OCI-LY3 (cell line): ENCODE measurements around the gene CLRN2.

Experiments used
- EZH2phosphoT487 ChIP-seq: fragments of 200-600 bp; shearing (Covaris generic); IDR thresholded peaks from 2 replicates; pipeline ENCODE4 v1.6.1; 2018; ENCODE audit warnings: antibody characterized with exemption, mixed run types, low read depth
- TF ChIP-seq, protein P1 (sequence below): fragments of 200-600, 300-600 bp; sonication (generic); IDR thresholded peaks from 2 replicates; pipeline ENCODE4 v1.5.1; 2014; ENCODE audit warnings: antibody characterized with exemption, low read length, low read depth

- TF ChIP-seq, protein P1, sequence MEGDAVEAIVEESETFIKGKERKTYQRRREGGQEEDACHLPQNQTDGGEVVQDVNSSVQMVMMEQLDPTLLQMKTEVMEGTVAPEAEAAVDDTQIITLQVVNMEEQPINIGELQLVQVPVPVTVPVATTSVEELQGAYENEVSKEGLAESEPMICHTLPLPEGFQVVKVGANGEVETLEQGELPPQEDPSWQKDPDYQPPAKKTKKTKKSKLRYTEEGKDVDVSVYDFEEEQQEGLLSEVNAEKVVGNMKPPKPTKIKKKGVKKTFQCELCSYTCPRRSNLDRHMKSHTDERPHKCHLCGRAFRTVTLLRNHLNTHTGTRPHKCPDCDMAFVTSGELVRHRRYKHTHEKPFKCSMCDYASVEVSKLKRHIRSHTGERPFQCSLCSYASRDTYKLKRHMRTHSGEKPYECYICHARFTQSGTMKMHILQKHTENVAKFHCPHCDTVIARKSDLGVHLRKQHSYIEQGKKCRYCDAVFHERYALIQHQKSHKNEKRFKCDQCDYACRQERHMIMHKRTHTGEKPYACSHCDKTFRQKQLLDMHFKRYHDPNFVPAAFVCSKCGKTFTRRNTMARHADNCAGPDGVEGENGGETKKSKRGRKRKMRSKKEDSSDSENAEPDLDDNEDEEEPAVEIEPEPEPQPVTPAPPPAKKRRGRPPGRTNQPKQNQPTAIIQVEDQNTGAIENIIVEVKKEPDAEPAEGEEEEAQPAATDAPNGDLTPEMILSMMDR: no peak
- TF ChIP-seq EZH2phosphoT487: no peak
These were observed 52.3 kb downstream of the CLRN2 start for GRCh38 chr4:17567271-17567670.
